ENCODE data around the gene BRPF3. TPM values are rescaled to one million over a fixed set of nuclear protein-coding genes. Genes with fewer than 3 reads are reported as not detected.

BRPF3 gene
- total RNA-seq, 2 donors from 2014 or later = 24.4 to 26.8 TPM

- no peaks in the 10 kb centered on the region for H3K4me1 Mint-ChIP-seq (ENCODE audit: low read depth)
- H3K36me3 Mint-ChIP-seq (ENCODE audit: insufficient read depth in 2 of 2) = peaks cover 2 to 3% of the 10 kb centered on the region in 2 donors
- H3K27me3 Mint-ChIP-seq (ENCODE audit: low read depth) = no peaks in the 10 kb centered on the region
- H3K4me3 Mint-ChIP-seq = no peak overlapping the region
- no peaks in the 10 kb centered on the region for H3K9me3 Mint-ChIP-seq
- DNase-seq = no peak
- no peak for ATAC-seq (replicated peaks in 1 of 2)
- H3K27ac Mint-ChIP-seq = peak overlapping the region; percentile 43
These were observed 27.2 kb downstream of the BRPF3 start for GRCh38 chr6:36223706-36224105.

- H3K36me3 Mint-ChIP-seq (ENCODE audit: insufficient read depth in 2 of 2) = peaks cover under 1 to 2% of the 10 kb centered on the region in 2 donors
- H3K27me3 Mint-ChIP-seq (ENCODE audit: low read depth) = no peaks in the 10 kb centered on the region
- H3K4me1 Mint-ChIP-seq (ENCODE audit: low read depth) = no peaks in the 10 kb centered on the region
- H3K4me3 Mint-ChIP-seq = no peak overlapping the region
- no peak for DNase-seq
- H3K9me3 Mint-ChIP-seq = no peaks in the 10 kb centered on the region
- H3K27ac Mint-ChIP-seq = no peak overlapping the region
- ATAC-seq (replicated peaks in 1 of 2) = no peak
These were observed 28.4 kb downstream of the BRPF3 start for GRCh38 chr6:36224918-36225461.

GRCh38 chr6:36226438-36227047 is 30.0 kb downstream of the BRPF3 start:
- ATAC-seq (replicated peaks in 1 of 2) = no peak
- DNase-seq = no peak
- Mint-ChIP-seq H3K27ac (no peak overlapping the region), H3K9me3 (no peaks in the 10 kb centered on the region), H3K4me3 (no peak overlapping the region), H3K36me3 (ENCODE audit: insufficient read depth in 2 of 2) (peaks cover 2 to 4% of the 10 kb centered on the region in 2 donors), H3K27me3 (ENCODE audit: low read depth) (no peaks in the 10 kb centered on the region), H3K4me1 (ENCODE audit: low read depth) (no peaks in the 10 kb centered on the region)

GRCh38 chr6:36227379-36228228 is 31.1 kb downstream of the BRPF3 start:
- H3K4me1 Mint-ChIP-seq (ENCODE audit: low read depth) = no peaks in the 10 kb centered on the region
- DNase-seq = no peak
- H3K9me3 Mint-ChIP-seq = no peaks in the 10 kb centered on the region
- no peak for ATAC-seq (replicated peaks in 1 of 2)
- no peaks in the 10 kb centered on the region for H3K27me3 Mint-ChIP-seq (ENCODE audit: low read depth)
- H3K4me3 Mint-ChIP-seq = no peak overlapping the region
- peaks cover 2 to 4% of the 10 kb centered on the region in 2 donors for H3K36me3 Mint-ChIP-seq (ENCODE audit: insufficient read depth in 2 of 2)
- H3K27ac Mint-ChIP-seq = peak overlapping the region; percentile 53

GRCh38 chr6:36229223-36229622 is 32.7 kb downstream of the BRPF3 start:
- Mint-ChIP-seq H3K36me3 (ENCODE audit: insufficient read depth in 2 of 2) (peaks cover 2 to 4% of the 10 kb centered on the region in 2 donors), H3K4me3 (no peak overlapping the region), H3K27me3 (ENCODE audit: low read depth) (no peaks in the 10 kb centered on the region), H3K9me3 (no peaks in the 10 kb centered on the region), H3K27ac (no peak overlapping the region), H3K4me1 (ENCODE audit: low read depth) (no peaks in the 10 kb centered on the region)
- DNase-seq (no peak), ATAC-seq (replicated peaks in 1 of 2) (no peak)

- ATAC-seq (replicated peaks in 1 of 2) = no peak
- no peaks in the 10 kb centered on the region for H3K27me3 Mint-ChIP-seq (ENCODE audit: low read depth)
- DNase-seq = no peak
- H3K9me3 Mint-ChIP-seq = no peaks in the 10 kb centered on the region
- no peaks in the 10 kb centered on the region for H3K4me1 Mint-ChIP-seq (ENCODE audit: low read depth)
- no peak overlapping the region for H3K4me3 Mint-ChIP-seq
- H3K36me3 Mint-ChIP-seq (ENCODE audit: insufficient read depth in 2 of 2) = peaks cover 2 to 4% of the 10 kb centered on the region in 2 donors
- H3K27ac Mint-ChIP-seq = no peak overlapping the region
These were observed 33.8 kb downstream of the BRPF3 start for GRCh38 chr6:36230371-36230770.

- no peak for DNase-seq
- peaks cover 2% of the 10 kb centered on the region in 2 donors for H3K36me3 Mint-ChIP-seq (ENCODE audit: insufficient read depth in 2 of 2)
- no peaks in the 10 kb centered on the region for H3K4me1 Mint-ChIP-seq (ENCODE audit: low read depth)
- peak overlapping the region; percentile 64 for H3K27ac Mint-ChIP-seq
- ATAC-seq (replicated peaks in 1 of 2) = no peak
- no peaks in the 10 kb centered on the region for H3K9me3 Mint-ChIP-seq
- no peak overlapping the region for H3K4me3 Mint-ChIP-seq
- H3K27me3 Mint-ChIP-seq (ENCODE audit: low read depth) = no peaks in the 10 kb centered on the region
These were observed 35.6 kb downstream of the BRPF3 start for GRCh38 chr6:36232172-36232571.

GRCh38 chr6:36235309-36235708 is 38.8 kb downstream of the BRPF3 start:
- H3K9me3 Mint-ChIP-seq = no peaks in the 10 kb centered on the region
- H3K27ac Mint-ChIP-seq = no peak overlapping the region
- ATAC-seq (replicated peaks in 1 of 2) (no peak), DNase-seq (no peak)
- no peaks in the 10 kb centered on the region for H3K27me3 Mint-ChIP-seq (ENCODE audit: low read depth)
- peaks cover 0 to 2% of the 10 kb centered on the region in 2 donors for H3K36me3 Mint-ChIP-seq (ENCODE audit: insufficient read depth in 2 of 2)
- H3K4me3 Mint-ChIP-seq = no peak overlapping the region
- H3K4me1 Mint-ChIP-seq (ENCODE audit: low read depth) = no peaks in the 10 kb centered on the region

- Mint-ChIP-seq H3K4me3 (no peak overlapping the region), H3K4me1 (ENCODE audit: low read depth) (no peaks in the 10 kb centered on the region), H3K9me3 (no peaks in the 10 kb centered on the region), H3K27ac (no peak overlapping the region), H3K27me3 (ENCODE audit: low read depth) (no peaks in the 10 kb centered on the region), H3K36me3 (ENCODE audit: insufficient read depth in 2 of 2) (peaks cover 0 to 2% of the 10 kb centered on the region in 2 donors)
- ATAC-seq (replicated peaks in 1 of 2) = no peak
- DNase-seq = no peak
These were observed 39.3 kb downstream of the BRPF3 start for GRCh38 chr6:36235862-36236261.

GRCh38 chr6:36239774-36240173 is 43.2 kb downstream of the BRPF3 start:
- DNase-seq = no peak
- no peaks in the 10 kb centered on the region for H3K36me3 Mint-ChIP-seq (ENCODE audit: insufficient read depth in 2 of 2)
- peaks cover 18% of the 10 kb centered on the region for H3K4me1 Mint-ChIP-seq (ENCODE audit: low read depth)
- no peak for ATAC-seq (replicated peaks in 1 of 2)
- H3K9me3 Mint-ChIP-seq = peaks cover 0 to 2% of the 10 kb centered on the region in 2 donors
- no peak overlapping the region for H3K27ac Mint-ChIP-seq
- peaks cover 18% of the 10 kb centered on the region for H3K27me3 Mint-ChIP-seq (ENCODE audit: low read depth)
- H3K4me3 Mint-ChIP-seq = no peak overlapping the region

GRCh38 chr6:36241728-36242127 is 45.2 kb downstream of the BRPF3 start:
- no peak for ATAC-seq (replicated peaks in 1 of 2)
- Mint-ChIP-seq H3K4me1 (ENCODE audit: low read depth) (peaks cover 22% of the 10 kb centered on the region), H3K4me3 (peak overlapping the region; percentile 40 to 61), H3K27ac (no peak overlapping the region), H3K36me3 (ENCODE audit: insufficient read depth in 2 of 2) (no peaks in the 10 kb centered on the region), H3K9me3 (peaks cover 0 to 2% of the 10 kb centered on the region in 2 donors), H3K27me3 (ENCODE audit: low read depth) (peaks cover 18% of the 10 kb centered on the region)
- DNase-seq = no peak

GRCh38 chr6:36242161-36242560 is 45.6 kb downstream of the BRPF3 start:
- ATAC-seq (replicated peaks in 1 of 2) (no peak), DNase-seq (no peak)
- H3K36me3 Mint-ChIP-seq (ENCODE audit: insufficient read depth in 2 of 2) = no peaks in the 10 kb centered on the region
- H3K27me3 Mint-ChIP-seq (ENCODE audit: low read depth) = peaks cover 18% of the 10 kb centered on the region
- H3K9me3 Mint-ChIP-seq = peaks cover 0 to 2% of the 10 kb centered on the region in 2 donors
- H3K4me1 Mint-ChIP-seq (ENCODE audit: low read depth) = peaks cover 22% of the 10 kb centered on the region
- no peak overlapping the region for H3K27ac Mint-ChIP-seq
- H3K4me3 Mint-ChIP-seq = peak overlapping the region; percentile 40 to 61

GRCh38 chr6:36242626-36243025 is 46.1 kb downstream of the BRPF3 start:
- Mint-ChIP-seq H3K4me3 (no peak overlapping the region), H3K27ac (no peak overlapping the region), H3K9me3 (peaks cover 0 to 2% of the 10 kb centered on the region in 2 donors), H3K4me1 (ENCODE audit: low read depth) (peaks cover 22% of the 10 kb centered on the region), H3K36me3 (ENCODE audit: insufficient read depth in 2 of 2) (no peaks in the 10 kb centered on the region), H3K27me3 (ENCODE audit: low read depth) (peaks cover 18% of the 10 kb centered on the region)
- ATAC-seq (replicated peaks in 1 of 2) = no peak
- no peak for DNase-seq

Data from activated T-cell treated with anti-CD3 and anti-CD28 coated beads, Interleukin-2, amount 50 U/mL, for 72 hours (primary cell).